GM19193 (cell line): ENCODE data around the gene DOCK11.

Source experiments
- POLR2A ChIP-seq: IDR thresholded peaks from 4 replicates; pipeline ENCODE4 v1.6.1; 2011; ENCODE audit not compliant: insufficient read depth, insufficient read length; ENCODE audit errors: extremely low read depth

DOCK11 gene

GRCh38 chrX:118495061-118495921, at the start of gene DOCK11:
DOCK11 (plus strand) TSS chrX:118495815; CDS start chrX:118495972, 157 bp downstream.
- peak; percentile 49 for TF ChIP-seq POLR2A

GRCh38 chrX:118448273-118448783, 47.3 kb upstream of the DOCK11 start:
- TF ChIP-seq POLR2A: no peak

GRCh38 chrX:118455013-118455412, 40.6 kb upstream of the DOCK11 start:
- TF ChIP-seq POLR2A: no peak

- TF ChIP-seq POLR2A: no peak
Observed at GRCh38 chrX:118459494-118459893, 36.1 kb upstream of the DOCK11 start.

GRCh38 chrX:118464501-118464900, 31.1 kb upstream of the DOCK11 start:
- TF ChIP-seq POLR2A: no peak

GRCh38 chrX:118468122-118468521, 27.5 kb upstream of the DOCK11 start:
- TF ChIP-seq POLR2A: no peak

- TF ChIP-seq POLR2A: no peak
Observed at GRCh38 chrX:118474586-118474985, 21.0 kb upstream of the DOCK11 start.

- no peak for TF ChIP-seq POLR2A
Observed at GRCh38 chrX:118475903-118476302, 19.7 kb upstream of the DOCK11 start.

- TF ChIP-seq POLR2A: no peak
Observed at GRCh38 chrX:118480172-118480571, 15.4 kb upstream of the DOCK11 start.

GRCh38 chrX:118484216-118484903, 11.3 kb upstream of the DOCK11 start:
- no peak for TF ChIP-seq POLR2A

- TF ChIP-seq POLR2A: no peak
Observed at GRCh38 chrX:118493016-118493415, 2.6 kb upstream of the DOCK11 start.

- TF ChIP-seq POLR2A: no peak
Observed at GRCh38 chrX:118493653-118494297, 1.8 kb upstream of the DOCK11 start.

GRCh38 chrX:118495958-118496762, 545 bp downstream of the DOCK11 start:
- peak; percentile 65 for TF ChIP-seq POLR2A

- TF ChIP-seq POLR2A: no peak
Observed at GRCh38 chrX:118496763-118497079, 1.1 kb downstream of the DOCK11 start.
